ENCODE results near the gene MATN4. TPM values are rescaled to one million over a fixed set of nuclear protein-coding genes. Genes with fewer than 3 reads are reported as not detected.
A peak's percentile ranks its signal among the peaks of the same experiment; 100 is the strongest.

Gene MATN4
- total and polyA plus RNA-seq, 2 of the 13 experiments (the other 11 are each of a cell fraction or from before 2014, with no cell fraction given): not detected

DNA sequence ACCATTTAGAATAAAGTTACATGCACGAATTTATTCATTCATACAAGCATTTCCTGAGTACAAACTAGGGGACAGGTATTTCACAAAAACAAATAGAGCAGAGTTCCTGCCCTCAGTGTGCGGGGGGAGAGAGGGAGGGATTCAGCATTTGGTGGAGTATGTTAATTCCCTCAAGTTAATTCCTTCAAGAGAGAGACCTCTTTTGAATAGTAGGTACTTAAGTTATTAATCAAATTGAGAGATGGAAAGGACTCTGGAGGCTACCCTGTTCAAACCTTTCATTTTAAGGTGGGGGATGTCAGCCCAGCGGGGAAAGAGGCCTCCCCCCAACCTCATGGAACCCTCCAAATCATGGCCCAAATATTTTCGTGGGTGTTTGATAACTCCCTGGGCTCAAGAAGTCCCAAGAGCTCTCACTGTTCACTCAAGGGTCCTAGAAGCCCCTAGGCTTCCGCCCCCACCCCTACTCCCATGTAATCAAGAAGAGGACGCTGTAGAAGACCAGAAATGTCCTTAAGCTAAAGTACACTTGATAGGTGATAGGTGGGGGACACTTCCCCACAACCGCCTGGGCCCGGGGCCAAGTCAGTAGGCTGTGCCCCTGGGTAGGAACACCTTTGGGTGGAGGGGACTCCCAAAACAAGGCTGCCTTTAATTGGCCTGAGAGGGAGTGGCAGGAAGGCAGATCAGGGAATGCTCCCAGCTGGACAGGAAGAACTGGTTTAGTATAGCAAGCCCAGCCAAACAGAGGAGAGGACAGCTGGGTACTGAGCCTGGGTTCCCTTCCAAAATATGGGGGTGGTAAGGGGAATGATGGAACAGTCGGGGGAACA, 37.2 kb upstream of the MATN4 start (continued):
- TF ChIP-seq, protein P1, sequence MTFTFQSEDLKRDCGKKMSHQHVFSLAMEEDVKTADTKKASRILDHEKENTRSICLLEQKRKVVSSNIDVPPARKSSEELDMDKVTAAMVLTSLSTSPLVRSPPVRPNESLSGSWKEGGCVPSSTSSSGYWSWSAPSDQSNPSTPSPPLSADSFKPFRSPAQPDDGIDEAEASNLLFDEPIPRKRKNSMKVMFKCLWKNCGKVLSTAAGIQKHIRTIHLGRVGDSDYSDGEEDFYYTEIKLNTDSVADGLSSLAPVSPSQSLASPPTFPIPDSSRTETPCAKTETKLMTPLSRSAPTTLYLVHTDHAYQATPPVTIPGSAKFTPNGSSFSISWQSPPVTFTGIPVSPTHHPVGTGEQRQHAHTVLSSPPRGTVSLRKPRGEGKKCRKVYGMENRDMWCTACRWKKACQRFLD (CRISPR knock-in tag; IDR thresholded peaks at IDR 0.05; ENCODE audit: borderline replicate concordance): no peak
- TF ChIP-seq RARA (CRISPR knock-in tag; IDR thresholded peaks at IDR 0.05) (peak; percentile 74), KLF11 (CRISPR knock-in tag; IDR thresholded peaks at IDR 0.05) (no peak), HNF4A (CRISPR knock-in tag; IDR thresholded peaks at IDR 0.05) (peak; percentile 46; the same call in 1 of the 2 replicates), ZNF709 (CRISPR knock-in tag; IDR thresholded peaks at IDR 0.05) (no peak), HOXA7 (CRISPR knock-in tag; IDR thresholded peaks at IDR 0.05) (no peak), PTBP1 (IDR thresholded peaks at IDR 0.05; ENCODE audit: low read depth, low read length, poor library complexity, severe bottlenecking) (no peak), NFKB2 (CRISPR knock-in tag; IDR thresholded peaks at IDR 0.05; ENCODE audit: borderline replicate concordance) (peak; percentile 53; the same call in 1 of the 2 replicates), RCOR2 (CRISPR knock-in tag; IDR thresholded peaks at IDR 0.05) (no peak), FOXK1 (CRISPR knock-in tag; IDR thresholded peaks at IDR 0.05; ENCODE audit: borderline replicate concordance, low read depth) (peak; percentile 32; the same call in 1 of the 2 replicates), ZNF20 (CRISPR knock-in tag; IDR thresholded peaks at IDR 0.05) (no peak), SRSF4 (IDR thresholded peaks at IDR 0.05; ENCODE audit: low read depth, low read length, poor library complexity, severe bottlenecking) (no peak), ZNF598 (CRISPR knock-in tag; IDR thresholded peaks at IDR 0.05; ENCODE audit: borderline replicate concordance) (0 out of 2 replicates have a peak, but pooled peaks have one; percentile 11), ELF3 (CRISPR knock-in tag; IDR thresholded peaks at IDR 0.05) (peak; percentile 63)
- TF ChIP-seq, protein P2, sequence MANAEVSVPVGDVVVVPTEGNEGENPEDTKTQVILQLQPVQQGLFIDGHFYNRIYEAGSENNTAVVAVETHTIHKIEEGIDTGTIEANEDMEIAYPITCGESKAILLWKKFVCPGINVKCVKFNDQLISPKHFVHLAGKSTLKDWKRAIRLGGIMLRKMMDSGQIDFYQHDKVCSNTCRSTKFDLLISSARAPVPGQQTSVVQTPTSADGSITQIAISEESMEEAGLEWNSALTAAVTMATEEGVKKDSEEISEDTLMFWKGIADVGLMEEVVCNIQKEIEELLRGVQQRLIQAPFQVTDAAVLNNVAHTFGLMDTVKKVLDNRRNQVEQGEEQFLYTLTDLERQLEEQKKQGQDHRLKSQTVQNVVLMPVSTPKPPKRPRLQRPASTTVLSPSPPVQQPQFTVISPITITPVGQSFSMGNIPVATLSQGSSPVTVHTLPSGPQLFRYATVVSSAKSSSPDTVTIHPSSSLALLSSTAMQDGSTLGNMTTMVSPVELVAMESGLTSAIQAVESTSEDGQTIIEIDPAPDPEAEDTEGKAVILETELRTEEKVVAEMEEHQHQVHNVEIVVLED (CRISPR knock-in tag; IDR thresholded peaks at IDR 0.05; ENCODE audit: borderline replicate concordance): no peak
- TF ChIP-seq, protein P3, sequence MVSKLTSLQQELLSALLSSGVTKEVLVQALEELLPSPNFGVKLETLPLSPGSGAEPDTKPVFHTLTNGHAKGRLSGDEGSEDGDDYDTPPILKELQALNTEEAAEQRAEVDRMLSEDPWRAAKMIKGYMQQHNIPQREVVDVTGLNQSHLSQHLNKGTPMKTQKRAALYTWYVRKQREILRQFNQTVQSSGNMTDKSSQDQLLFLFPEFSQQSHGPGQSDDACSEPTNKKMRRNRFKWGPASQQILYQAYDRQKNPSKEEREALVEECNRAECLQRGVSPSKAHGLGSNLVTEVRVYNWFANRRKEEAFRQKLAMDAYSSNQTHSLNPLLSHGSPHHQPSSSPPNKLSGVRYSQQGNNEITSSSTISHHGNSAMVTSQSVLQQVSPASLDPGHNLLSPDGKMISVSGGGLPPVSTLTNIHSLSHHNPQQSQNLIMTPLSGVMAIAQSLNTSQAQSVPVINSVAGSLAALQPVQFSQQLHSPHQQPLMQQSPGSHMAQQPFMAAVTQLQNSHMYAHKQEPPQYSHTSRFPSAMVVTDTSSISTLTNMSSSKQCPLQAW (CRISPR knock-in tag; IDR thresholded peaks at IDR 0.05): peak; percentile 42; the same call in 1 of the 2 replicates
- TF ChIP-seq, protein P4, sequence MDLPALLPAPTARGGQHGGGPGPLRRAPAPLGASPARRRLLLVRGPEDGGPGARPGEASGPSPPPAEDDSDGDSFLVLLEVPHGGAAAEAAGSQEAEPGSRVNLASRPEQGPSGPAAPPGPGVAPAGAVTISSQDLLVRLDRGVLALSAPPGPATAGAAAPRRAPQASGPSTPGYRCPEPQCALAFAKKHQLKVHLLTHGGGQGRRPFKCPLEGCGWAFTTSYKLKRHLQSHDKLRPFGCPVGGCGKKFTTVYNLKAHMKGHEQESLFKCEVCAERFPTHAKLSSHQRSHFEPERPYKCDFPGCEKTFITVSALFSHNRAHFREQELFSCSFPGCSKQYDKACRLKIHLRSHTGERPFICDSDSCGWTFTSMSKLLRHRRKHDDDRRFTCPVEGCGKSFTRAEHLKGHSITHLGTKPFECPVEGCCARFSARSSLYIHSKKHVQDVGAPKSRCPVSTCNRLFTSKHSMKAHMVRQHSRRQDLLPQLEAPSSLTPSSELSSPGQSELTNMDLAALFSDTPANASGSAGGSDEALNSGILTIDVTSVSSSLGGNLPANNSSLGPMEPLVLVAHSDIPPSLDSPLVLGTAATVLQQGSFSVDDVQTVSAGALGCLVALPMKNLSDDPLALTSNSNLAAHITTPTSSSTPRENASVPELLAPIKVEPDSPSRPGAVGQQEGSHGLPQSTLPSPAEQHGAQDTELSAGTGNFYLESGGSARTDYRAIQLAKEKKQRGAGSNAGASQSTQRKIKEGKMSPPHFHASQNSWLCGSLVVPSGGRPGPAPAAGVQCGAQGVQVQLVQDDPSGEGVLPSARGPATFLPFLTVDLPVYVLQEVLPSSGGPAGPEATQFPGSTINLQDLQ (CRISPR knock-in tag; IDR thresholded peaks at IDR 0.05): no peak
- TF ChIP-seq, protein P5, sequence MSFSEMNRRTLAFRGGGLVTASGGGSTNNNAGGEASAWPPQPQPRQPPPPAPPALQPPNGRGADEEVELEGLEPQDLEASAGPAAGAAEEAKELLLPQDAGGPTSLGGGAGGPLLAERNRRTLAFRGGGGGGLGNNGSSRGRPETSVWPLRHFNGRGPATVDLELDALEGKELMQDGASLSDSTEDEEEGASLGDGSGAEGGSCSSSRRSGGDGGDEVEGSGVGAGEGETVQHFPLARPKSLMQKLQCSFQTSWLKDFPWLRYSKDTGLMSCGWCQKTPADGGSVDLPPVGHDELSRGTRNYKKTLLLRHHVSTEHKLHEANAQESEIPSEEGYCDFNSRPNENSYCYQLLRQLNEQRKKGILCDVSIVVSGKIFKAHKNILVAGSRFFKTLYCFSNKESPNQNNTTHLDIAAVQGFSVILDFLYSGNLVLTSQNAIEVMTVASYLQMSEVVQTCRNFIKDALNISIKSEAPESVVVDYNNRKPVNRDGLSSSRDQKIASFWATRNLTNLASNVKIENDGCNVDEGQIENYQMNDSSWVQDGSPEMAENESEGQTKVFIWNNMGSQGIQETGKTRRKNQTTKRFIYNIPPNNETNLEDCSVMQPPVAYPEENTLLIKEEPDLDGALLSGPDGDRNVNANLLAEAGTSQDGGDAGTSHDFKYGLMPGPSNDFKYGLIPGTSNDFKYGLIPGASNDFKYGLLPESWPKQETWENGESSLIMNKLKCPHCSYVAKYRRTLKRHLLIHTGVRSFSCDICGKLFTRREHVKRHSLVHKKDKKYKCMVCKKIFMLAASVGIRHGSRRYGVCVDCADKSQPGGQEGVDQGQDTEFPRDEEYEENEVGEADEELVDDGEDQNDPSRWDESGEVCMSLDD (CRISPR knock-in tag; IDR thresholded peaks at IDR 0.05; ENCODE audit: borderline replicate concordance): no peak
